T-helper 17 cell (primary cell): Measurements from ENCODE around the gene DRC3. TPM values are rescaled to one million over a fixed set of nuclear protein-coding genes. Genes with fewer than 3 reads are reported as not detected.

Experiments used
- ATAC-seq: fragments of 150-1000 bp; cut with Tn5 transposase; 2 replicates; pipeline ENCODE4 v1.10.0; 2021; ENCODE audit warnings: mild to moderate bottlenecking, moderate library complexity
- DNase-seq, 3 donors: peaks; one replicate each; pipeline versions ENCODE4 v3.0.0 to v3.0.0-alpha.2; 2020 to 2021
- H3K9me3 ChIP-seq: one replicate; pipeline ENCODE4 v1.7.0; 2013; ENCODE audit warnings: low read length, mild to moderate bottlenecking; ENCODE audit not compliant: control insufficient read depth, poor library complexity, severe bottlenecking
- H3K27ac Mint-ChIP-seq: one replicate; pipeline ENCODE4 v1.8.0; 2022; ENCODE audit warnings: mild to moderate bottlenecking, moderate library complexity, mixed read lengths
- H3K27me3 Mint-ChIP-seq: one replicate; pipeline ENCODE4 v1.8.0; 2022; ENCODE audit warnings: mixed read lengths
- H3K36me3 Mint-ChIP-seq: one replicate; pipeline ENCODE4 v1.8.0; 2022; ENCODE audit warnings: low read depth, mixed read lengths
- H3K4me1 Mint-ChIP-seq: one replicate; pipeline ENCODE4 v1.8.0; 2022; ENCODE audit warnings: mild to moderate bottlenecking, mixed read lengths
- H3K4me3 Mint-ChIP-seq: one replicate; pipeline ENCODE4 v1.8.0; 2022; ENCODE audit warnings: mild to moderate bottlenecking, moderate library complexity, mixed read lengths
- total RNA-seq, 4 donors: library from RNA in 2 of 4; stranded (reverse) in 2 of 4; gene quantifications; one replicate each; pipeline ENCODE4 v1.2.3 and lab custom pipeline; 2022 to 2026

DRC3 gene
- total RNA-seq, 2 donors from 2014 or later: not detected

DNA sequence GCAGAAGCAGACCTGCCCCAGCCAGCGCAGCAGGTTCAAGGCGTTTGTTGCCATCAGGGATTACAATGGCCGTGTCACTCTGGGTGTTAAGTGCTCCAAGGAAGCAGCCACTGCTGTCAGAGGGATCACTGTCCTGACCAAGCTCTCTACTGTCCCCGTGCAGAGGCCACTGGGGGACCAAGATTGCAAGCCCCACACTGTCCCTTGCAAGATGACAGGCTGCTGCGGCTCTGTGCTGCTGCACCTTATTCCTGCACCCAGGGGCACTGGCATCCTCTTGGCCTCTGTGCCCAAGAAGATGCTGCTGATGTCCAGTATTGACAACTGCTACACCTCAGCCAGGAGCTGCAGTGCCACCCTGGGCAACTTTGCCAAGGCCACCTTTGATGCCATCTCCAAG is 38.6 kb downstream of the DRC3 start:
- no peak for DNase-seq
- no peaks in the 10 kb centered on the region for H3K9me3 ChIP-seq
- H3K4me3 Mint-ChIP-seq: no peak overlapping the region
- ATAC-seq: no peak
- no peak overlapping the region for H3K27ac Mint-ChIP-seq
- H3K27me3 Mint-ChIP-seq: no peaks in the 10 kb centered on the region
- peaks cover 6% of the 10 kb centered on the region for H3K4me1 Mint-ChIP-seq
- H3K36me3 Mint-ChIP-seq: peaks cover 7% of the 10 kb centered on the region

GRCh38 chr17:18014006-18014405 is 41.3 kb downstream of the DRC3 start:
- peaks cover 2% of the 10 kb centered on the region for H3K4me1 Mint-ChIP-seq
- no peaks in the 10 kb centered on the region for H3K36me3 Mint-ChIP-seq

DNA sequence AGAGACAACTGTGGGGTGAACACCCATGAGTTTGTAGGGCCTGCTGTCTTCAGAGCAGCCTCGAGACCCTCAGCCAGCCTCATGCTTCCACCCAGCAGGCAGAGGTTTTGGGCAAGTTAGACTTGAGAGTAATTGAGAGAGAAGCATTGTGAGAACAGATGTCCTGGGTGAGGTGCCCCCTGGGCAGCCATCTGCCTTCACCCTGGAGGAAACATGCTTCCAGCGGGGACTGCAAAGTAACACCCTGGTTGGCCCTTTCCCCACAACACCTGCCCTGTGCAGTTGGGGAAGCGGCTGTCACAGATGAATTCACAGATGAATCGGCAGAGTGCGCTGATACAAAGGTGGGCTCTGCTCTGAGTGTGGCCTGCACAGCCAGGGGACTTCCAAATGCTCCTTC is 42.9 kb downstream of the DRC3 start:
- H3K9me3 ChIP-seq: no peaks in the 10 kb centered on the region
- ATAC-seq: no peak
- peaks cover 2% of the 10 kb centered on the region for H3K4me1 Mint-ChIP-seq
- no peak overlapping the region for H3K27ac Mint-ChIP-seq
- no peak overlapping the region for H3K4me3 Mint-ChIP-seq
- DNase-seq: no peak
- H3K36me3 Mint-ChIP-seq: no peaks in the 10 kb centered on the region
- H3K27me3 Mint-ChIP-seq: no peaks in the 10 kb centered on the region

More at GRCh38 chr17:18014006-18014405, 41.3 kb downstream of the DRC3 start:
- no peaks in the 10 kb centered on the region for H3K27me3 Mint-ChIP-seq
- no peak for DNase-seq
- H3K9me3 ChIP-seq: no peaks in the 10 kb centered on the region
- H3K27ac Mint-ChIP-seq: no peak overlapping the region
- ATAC-seq: no peak
- no peak overlapping the region for H3K4me3 Mint-ChIP-seq

- no peak for DNase-seq
- Mint-ChIP-seq H3K36me3 (no peaks in the 10 kb centered on the region), H3K4me3 (no peak overlapping the region), H3K4me1 (peaks cover 2% of the 10 kb centered on the region), H3K27ac (no peak overlapping the region), H3K27me3 (no peaks in the 10 kb centered on the region)
- ATAC-seq: no peak
- H3K9me3 ChIP-seq: no peaks in the 10 kb centered on the region
Observed at GRCh38 chr17:18016426-18016825, 43.8 kb downstream of the DRC3 start.

- no peaks in the 10 kb centered on the region for H3K36me3 Mint-ChIP-seq
- no peak overlapping the region for H3K27ac Mint-ChIP-seq
- no peaks in the 10 kb centered on the region for H3K4me1 Mint-ChIP-seq
- H3K27me3 Mint-ChIP-seq: no peaks in the 10 kb centered on the region
- ATAC-seq: no peak
- no peak overlapping the region for H3K4me3 Mint-ChIP-seq
- no peaks in the 10 kb centered on the region for H3K9me3 ChIP-seq
- DNase-seq: no peak
Observed at GRCh38 chr17:18017958-18018357, 45.3 kb downstream of the DRC3 start.

GRCh38 chr17:18018411-18018921 is 45.8 kb downstream of the DRC3 start:
- ATAC-seq (no peak), DNase-seq (no peak)
- Mint-ChIP-seq H3K4me3 (no peak overlapping the region), H3K27me3 (no peaks in the 10 kb centered on the region), H3K36me3 (no peaks in the 10 kb centered on the region), H3K27ac (no peak overlapping the region), H3K4me1 (no peaks in the 10 kb centered on the region)
- no peaks in the 10 kb centered on the region for H3K9me3 ChIP-seq

DNA sequence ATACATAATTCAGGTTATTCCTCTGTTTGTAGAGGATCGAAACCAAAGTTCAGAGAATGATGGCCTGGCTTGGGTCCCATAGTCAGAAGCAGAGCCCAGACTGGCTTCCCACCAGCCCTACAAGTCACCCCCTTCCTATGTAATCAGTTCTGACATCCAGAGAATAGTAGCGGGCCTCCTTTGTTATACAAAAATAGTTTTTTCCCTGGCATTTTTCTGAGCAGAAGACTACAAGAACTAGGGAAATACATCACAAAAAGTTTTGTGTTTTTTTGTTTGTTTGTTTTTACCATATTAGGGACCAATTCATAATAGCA is 47.1 kb downstream of the DRC3 start:
- DNase-seq: no peak
- Mint-ChIP-seq H3K27me3 (no peaks in the 10 kb centered on the region), H3K36me3 (no peaks in the 10 kb centered on the region), H3K4me3 (no peak overlapping the region), H3K4me1 (no peaks in the 10 kb centered on the region), H3K27ac (no peak overlapping the region)
- ATAC-seq: no peak
- no peaks in the 10 kb centered on the region for H3K9me3 ChIP-seq

GRCh38 chr17:18020971-18021370 is 48.3 kb downstream of the DRC3 start:
- DNase-seq: no peak
- H3K9me3 ChIP-seq: no peaks in the 10 kb centered on the region
- Mint-ChIP-seq H3K4me3 (no peak overlapping the region), H3K4me1 (peaks cover 3% of the 10 kb centered on the region), H3K27ac (no peak overlapping the region), H3K36me3 (no peaks in the 10 kb centered on the region), H3K27me3 (no peaks in the 10 kb centered on the region)
- ATAC-seq: no peak

- H3K4me3 Mint-ChIP-seq: no peak overlapping the region
- peaks cover 3% of the 10 kb centered on the region for H3K4me1 Mint-ChIP-seq
- no peaks in the 10 kb centered on the region for H3K9me3 ChIP-seq
- ATAC-seq (no peak), DNase-seq (no peak)
- H3K27ac Mint-ChIP-seq: no peak overlapping the region
- no peaks in the 10 kb centered on the region for H3K27me3 Mint-ChIP-seq
- no peaks in the 10 kb centered on the region for H3K36me3 Mint-ChIP-seq
Observed at GRCh38 chr17:18021372-18021771, 48.7 kb downstream of the DRC3 start.

GRCh38 chr17:18025241-18025944 is 52.7 kb downstream of the DRC3 start:
- DNase-seq (no peak), ATAC-seq (no peak)
- H3K4me3 Mint-ChIP-seq: no peak overlapping the region
- H3K9me3 ChIP-seq: no peaks in the 10 kb centered on the region
- no peak overlapping the region for H3K27ac Mint-ChIP-seq
- H3K4me1 Mint-ChIP-seq: peaks cover 3% of the 10 kb centered on the region
- H3K27me3 Mint-ChIP-seq: no peaks in the 10 kb centered on the region
- no peaks in the 10 kb centered on the region for H3K36me3 Mint-ChIP-seq

DNA sequence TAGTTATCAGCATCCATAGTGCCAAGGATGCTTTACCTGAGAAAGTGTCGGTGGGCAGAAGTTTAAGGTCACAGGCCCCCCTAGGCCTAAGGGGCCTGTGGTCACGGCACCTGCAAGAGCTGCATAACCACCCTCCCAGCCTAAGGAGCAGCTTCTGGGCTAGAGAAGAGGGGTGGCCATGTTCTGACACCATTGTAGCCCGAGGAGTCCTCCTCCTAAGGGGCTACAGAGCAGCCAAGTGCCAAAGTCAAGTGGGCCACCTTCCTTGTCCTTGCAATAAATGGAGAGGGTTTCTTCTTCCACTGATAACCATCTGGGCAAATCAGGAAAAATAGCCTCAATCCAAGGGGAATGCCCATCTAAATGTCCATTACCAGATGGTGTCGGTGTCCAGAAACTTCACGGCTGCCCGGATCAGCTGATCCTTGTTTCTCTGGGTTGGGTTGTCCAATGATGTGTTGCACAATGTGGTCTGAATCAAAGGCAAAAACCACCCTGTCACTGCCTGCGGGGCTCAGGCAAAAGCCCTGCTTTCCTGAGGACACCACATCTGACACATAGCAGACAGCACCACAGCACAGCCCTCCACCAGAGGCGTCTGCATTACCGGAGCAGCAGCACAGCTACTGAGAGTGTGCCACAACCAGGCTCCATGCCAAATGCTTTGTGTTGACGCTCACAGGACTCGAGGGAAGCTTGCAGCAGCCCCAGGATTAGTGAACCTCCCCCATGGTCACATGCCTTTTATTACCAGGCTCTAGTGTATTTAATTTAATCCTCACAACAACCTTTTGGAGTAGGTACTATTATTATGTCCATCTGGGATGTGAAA is 53.5 kb downstream of the DRC3 start:
- peak; percentile 65 for ATAC-seq
- Mint-ChIP-seq H3K27me3 (no peaks in the 10 kb centered on the region), H3K27ac (no peak overlapping the region), H3K36me3 (no peaks in the 10 kb centered on the region), H3K4me3 (no peak overlapping the region), H3K4me1 (peaks cover 3% of the 10 kb centered on the region)
- DNase-seq: no peak
- no peaks in the 10 kb centered on the region for H3K9me3 ChIP-seq

GRCh38 chr17:18027280-18027679 is 54.6 kb downstream of the DRC3 start:
- Mint-ChIP-seq H3K27me3 (no peaks in the 10 kb centered on the region), H3K27ac (no peak overlapping the region), H3K4me1 (peaks cover 6% of the 10 kb centered on the region), H3K4me3 (no peak overlapping the region), H3K36me3 (no peaks in the 10 kb centered on the region)
- no peak for ATAC-seq
- H3K9me3 ChIP-seq: no peaks in the 10 kb centered on the region
- no peak for DNase-seq

- no peak for DNase-seq
- no peaks in the 10 kb centered on the region for H3K9me3 ChIP-seq
- Mint-ChIP-seq H3K4me3 (no peak overlapping the region), H3K27ac (no peak overlapping the region), H3K4me1 (peaks cover 6% of the 10 kb centered on the region), H3K36me3 (no peaks in the 10 kb centered on the region), H3K27me3 (no peaks in the 10 kb centered on the region)
- ATAC-seq: no peak
Observed at GRCh38 chr17:18028114-18028951, 55.7 kb downstream of the DRC3 start.
